Measurements from ENCODE around the gene SREK1IP1. TPM values are rescaled to one million over a fixed set of nuclear protein-coding genes. Genes with fewer than 3 reads are reported as not detected.

SREK1IP1 gene
- total RNA-seq, 1 donor = 12.5 TPM

DNA sequence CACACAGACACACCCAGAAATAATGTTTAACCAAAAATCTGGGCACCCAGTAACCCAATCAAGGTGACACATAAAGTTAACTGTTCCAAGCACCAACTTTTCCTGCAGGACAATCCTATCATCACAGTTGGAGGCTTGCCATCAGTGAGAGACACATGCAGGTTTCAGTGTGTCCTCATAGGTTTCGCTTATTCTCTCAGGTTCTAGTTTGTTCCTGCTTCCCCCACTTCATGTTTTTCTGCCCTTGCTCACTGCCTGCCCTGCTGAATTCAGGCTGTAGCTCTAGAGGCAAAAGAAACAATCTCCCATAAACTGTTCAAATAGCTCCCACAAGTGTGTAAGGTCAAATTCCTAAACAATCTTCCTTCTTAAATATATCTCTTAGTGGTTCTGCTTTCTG is 98.2 kb downstream of the SREK1IP1 start:
- H3K4me3 ChIP-seq (ENCODE audit: low read depth, low read length) = no peak overlapping the region
- TF ChIP-seq, protein P1, sequence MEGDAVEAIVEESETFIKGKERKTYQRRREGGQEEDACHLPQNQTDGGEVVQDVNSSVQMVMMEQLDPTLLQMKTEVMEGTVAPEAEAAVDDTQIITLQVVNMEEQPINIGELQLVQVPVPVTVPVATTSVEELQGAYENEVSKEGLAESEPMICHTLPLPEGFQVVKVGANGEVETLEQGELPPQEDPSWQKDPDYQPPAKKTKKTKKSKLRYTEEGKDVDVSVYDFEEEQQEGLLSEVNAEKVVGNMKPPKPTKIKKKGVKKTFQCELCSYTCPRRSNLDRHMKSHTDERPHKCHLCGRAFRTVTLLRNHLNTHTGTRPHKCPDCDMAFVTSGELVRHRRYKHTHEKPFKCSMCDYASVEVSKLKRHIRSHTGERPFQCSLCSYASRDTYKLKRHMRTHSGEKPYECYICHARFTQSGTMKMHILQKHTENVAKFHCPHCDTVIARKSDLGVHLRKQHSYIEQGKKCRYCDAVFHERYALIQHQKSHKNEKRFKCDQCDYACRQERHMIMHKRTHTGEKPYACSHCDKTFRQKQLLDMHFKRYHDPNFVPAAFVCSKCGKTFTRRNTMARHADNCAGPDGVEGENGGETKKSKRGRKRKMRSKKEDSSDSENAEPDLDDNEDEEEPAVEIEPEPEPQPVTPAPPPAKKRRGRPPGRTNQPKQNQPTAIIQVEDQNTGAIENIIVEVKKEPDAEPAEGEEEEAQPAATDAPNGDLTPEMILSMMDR (IDR thresholded peaks at IDR 0.05; ENCODE audit: insufficient read depth, low read depth, low read length) = no peak

More for the DNA sequence above, 98.2 kb downstream of the SREK1IP1 start:
- no peak for DNase-seq (ENCODE audit: low read depth)

Other genes with a start within 250 kb of the SREK1IP1 start
- gene SHISAL2B, start 78.2 kb downstream of the SREK1IP1 start, total RNA-seq = not detected in 2 replicates
- 13.2 and 16.0 TPM in 2 replicates for gene CWC27, start 239 bp upstream of the SREK1IP1 start, total RNA-seq

All from fibroblast of villous mesenchyme (primary cell).